HepG2 (cell line): ENCODE measurements around the gene TNFRSF6B. TPM values are rescaled to one million over a fixed set of nuclear protein-coding genes. Genes with fewer than 3 reads are reported as not detected.

Experiments
- ATAD3A ChIP-seq: sonication (generic); formaldehyde crosslinking; IDR thresholded peaks from 2 replicates; pipeline ENCODE4 v1.4.0; 2020; ENCODE audit warnings: missing genetic modification reagents
- ATF7 ChIP-seq, 2 experiments: fragments of 450-650 bp in 1 of 2; sonication (generic) in 1 of 2; formaldehyde crosslinking in 1 of 2; IDR thresholded peaks; 2 replicates each; pipeline versions ENCODE4 v1.4.0 to v1.6.1; 2016 to 2020; ENCODE audit warnings: antibody characterized with exemption in 1 of 2, mild to moderate bottlenecking in 1 of 2, missing genetic modification reagents in 1 of 2
- GPN1 ChIP-seq: sonication (generic); formaldehyde crosslinking; IDR thresholded peaks from 2 replicates; pipeline ENCODE4 v1.5.1; 2020; ENCODE audit warnings: missing genetic modification reagents, borderline replicate concordance
- HOXA3 ChIP-seq: sonication (generic); formaldehyde crosslinking; IDR thresholded peaks from 2 replicates; pipeline ENCODE4 v1.5.0; 2020; ENCODE audit warnings: missing genetic modification reagents
- KDM3A ChIP-seq: IDR thresholded peaks from 2 replicates; pipeline ENCODE4 v1.6.1; 2018; ENCODE audit warnings: low read depth, missing compliant biosample characterization
- MAFK ChIP-seq, 2 experiments: IDR thresholded peaks in 1 of 2; conservative IDR thresholded peaks in 1 of 2; 2 replicates each; pipeline ENCODE4 v1.6.1; 2011; ENCODE audit warnings: improper control_type of control experiment in 2 of 2, low read length in 2 of 2
- MBNL3 ChIP-seq: fragments of 250-450 bp; sonication (Bioruptor Pico); conservative IDR thresholded peaks from 2 replicates; pipeline ENCODE4 v1.8.0; 2022; ENCODE audit warnings: mild to moderate bottlenecking, inconsistent platforms
- MXD4 ChIP-seq: IDR thresholded peaks from 2 replicates; pipeline ENCODE4 v1.6.1; 2016; ENCODE audit warnings: mild to moderate bottlenecking, missing biosample characterization, missing genetic modification reagents
- SALL2 ChIP-seq: sonication (generic); formaldehyde crosslinking; IDR thresholded peaks from 2 replicates; pipeline ENCODE4 v1.8.1; 2023; ENCODE audit warnings: mild to moderate bottlenecking, missing genetic modification reagents, inconsistent platforms
- SATB2 ChIP-seq: sonication (generic); formaldehyde crosslinking; IDR thresholded peaks from 2 replicates; pipeline ENCODE4 v1.5.0; 2020; ENCODE audit warnings: missing genetic modification reagents
- SP140L ChIP-seq: sonication (generic); formaldehyde crosslinking; IDR thresholded peaks from 2 replicates; pipeline ENCODE4 v1.4.0; 2020; ENCODE audit warnings: missing genetic modification reagents, borderline replicate concordance
- U2AF2 ChIP-seq: fragments of 200-400 bp; formaldehyde crosslinking; IDR thresholded peaks from 2 replicates; pipeline ENCODE4 v1.6.1; 2017; ENCODE audit warnings: low read depth, mild to moderate bottlenecking, low read length
- ZBTB33 ChIP-seq: sonication (generic); formaldehyde crosslinking; IDR thresholded peaks from 2 replicates; pipeline ENCODE4 v1.4.0; 2020; ENCODE audit warnings: missing genetic modification reagents
- ZFAT ChIP-seq: sonication (generic); formaldehyde crosslinking; conservative IDR thresholded peaks from 2 replicates; pipeline ENCODE4 v1.8.1; 2023; ENCODE audit warnings: missing genetic modification reagents, inconsistent platforms
- ZFP36L1 ChIP-seq: sonication (generic); formaldehyde crosslinking; IDR thresholded peaks from 2 replicates; pipeline ENCODE4 v1.8.0; 2022; ENCODE audit warnings: mild to moderate bottlenecking, missing genetic modification reagents, moderate library complexity
- ZNF333 ChIP-seq: sonication (generic); formaldehyde crosslinking; IDR thresholded peaks from 2 replicates; pipeline ENCODE4 v1.4.0; 2020; ENCODE audit warnings: mild to moderate bottlenecking, missing genetic modification reagents, borderline replicate concordance
- ZNF335 ChIP-seq: sonication (generic); formaldehyde crosslinking; IDR thresholded peaks from 2 replicates; pipeline ENCODE4 v1.4.0; 2020; ENCODE audit warnings: missing genetic modification reagents
- polyA plus RNA-seq, 8 experiments: library from polyadenylated mRNA; depleted of rRNA in 3 of 8; stranded (reverse) in 7 of 8; unstranded in 1 of 8; fragments of >200 nt; fragmentation: Illumina TruSeq in 4 of 8; extraction: Trizol in 4 of 8; gene quantifications; 2 replicates each; pipeline versions ENCODE4 v1.2.1 to v1.2.3, GENCODE V29; 2011 to 2016; ENCODE audit warnings: low read depth in 4 of 8, missing spikeins in 1 of 8, mixed read lengths in 1 of 8; ENCODE audit not compliant: insufficient read depth in 1 of 8
- total RNA-seq, 5 experiments: library from RNA; depleted of rRNA; stranded (reverse); fragments of >200 nt; fragmentation: Illumina TruSeq; extraction: Trizol; gene quantifications; 2 replicates each; pipeline ENCODE4 v1.2.3, GENCODE V29; 2016; ENCODE audit warnings: low read depth in 1 of 5
- TF ChIP-seq, protein P1 (sequence below): sonication (generic); formaldehyde crosslinking; IDR thresholded peaks from 2 replicates; pipeline ENCODE4 v1.5.0; 2020; ENCODE audit warnings: missing genetic modification reagents
- TF ChIP-seq, protein P2 (sequence below): sonication (generic); formaldehyde crosslinking; IDR thresholded peaks from 2 replicates; pipeline ENCODE4 v1.5.0; 2020; ENCODE audit warnings: mild to moderate bottlenecking, missing genetic modification reagents, borderline replicate concordance

Gene TNFRSF6B
- total and polyA plus RNA-seq, 2 of the 13 experiments (the other 11 are each of a cell fraction or from before 2014, with no cell fraction given) = 0.24 TPM; not detected in 1

GRCh38 chr20:63735859-63736718 lies 39.6 kb downstream of the TNFRSF6B start, which contains the start of gene LIME1 (continued):
- TF ChIP-seq ZBTB33 (CRISPR knock-in tag) (peak; percentile 56; the same call in 1 of the 2 replicates), MBNL3 (CRISPR knock-in tag) (no peak), GPN1 (CRISPR knock-in tag) (no peak), SALL2 (CRISPR knock-in tag) (no peak), MXD4 (CRISPR knock-in tag) (no peak), KDM3A (CRISPR knock-in tag) (no peak), HOXA3 (CRISPR knock-in tag) (peak; percentile 62), SATB2 (CRISPR knock-in tag) (no peak), ZFP36L1 (CRISPR knock-in tag) (no peak), SP140L (CRISPR knock-in tag) (no peak), MAFK (conservative IDR thresholded peaks at IDR 0.05 in 1 of 2, IDR thresholded peaks at IDR 0.05 in 1 of 2; ENCODE audit: low read length in 2 of 2) (no peak), ZFAT (no peak), ATF7 (IDR thresholded peaks at IDR 0.05) (no peak), ATF7 (CRISPR knock-in tag; IDR thresholded peaks at IDR 0.05) (no peak), ZNF335 (no peak), ATAD3A (CRISPR knock-in tag) (no peak), ZNF333 (CRISPR knock-in tag) (0 out of 2 replicates have a peak, but pooled peaks have one; percentile 33), U2AF2 (no peak)
- TF ChIP-seq, protein P1, sequence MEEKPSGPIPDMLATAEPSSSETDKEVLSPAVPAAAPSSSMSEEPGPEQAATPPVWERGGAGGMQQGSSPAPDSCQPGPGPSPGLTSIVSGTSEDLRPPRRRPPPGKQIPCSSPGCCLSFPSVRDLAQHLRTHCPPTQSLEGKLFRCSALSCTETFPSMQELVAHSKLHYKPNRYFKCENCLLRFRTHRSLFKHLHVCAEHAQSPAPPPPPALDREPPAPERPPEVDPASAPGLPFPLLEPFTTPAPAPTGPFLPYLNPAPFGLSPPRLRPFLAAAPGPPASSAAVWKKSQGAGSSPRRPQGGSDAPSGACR (CRISPR knock-in tag) = no peak
- TF ChIP-seq, protein P2, sequence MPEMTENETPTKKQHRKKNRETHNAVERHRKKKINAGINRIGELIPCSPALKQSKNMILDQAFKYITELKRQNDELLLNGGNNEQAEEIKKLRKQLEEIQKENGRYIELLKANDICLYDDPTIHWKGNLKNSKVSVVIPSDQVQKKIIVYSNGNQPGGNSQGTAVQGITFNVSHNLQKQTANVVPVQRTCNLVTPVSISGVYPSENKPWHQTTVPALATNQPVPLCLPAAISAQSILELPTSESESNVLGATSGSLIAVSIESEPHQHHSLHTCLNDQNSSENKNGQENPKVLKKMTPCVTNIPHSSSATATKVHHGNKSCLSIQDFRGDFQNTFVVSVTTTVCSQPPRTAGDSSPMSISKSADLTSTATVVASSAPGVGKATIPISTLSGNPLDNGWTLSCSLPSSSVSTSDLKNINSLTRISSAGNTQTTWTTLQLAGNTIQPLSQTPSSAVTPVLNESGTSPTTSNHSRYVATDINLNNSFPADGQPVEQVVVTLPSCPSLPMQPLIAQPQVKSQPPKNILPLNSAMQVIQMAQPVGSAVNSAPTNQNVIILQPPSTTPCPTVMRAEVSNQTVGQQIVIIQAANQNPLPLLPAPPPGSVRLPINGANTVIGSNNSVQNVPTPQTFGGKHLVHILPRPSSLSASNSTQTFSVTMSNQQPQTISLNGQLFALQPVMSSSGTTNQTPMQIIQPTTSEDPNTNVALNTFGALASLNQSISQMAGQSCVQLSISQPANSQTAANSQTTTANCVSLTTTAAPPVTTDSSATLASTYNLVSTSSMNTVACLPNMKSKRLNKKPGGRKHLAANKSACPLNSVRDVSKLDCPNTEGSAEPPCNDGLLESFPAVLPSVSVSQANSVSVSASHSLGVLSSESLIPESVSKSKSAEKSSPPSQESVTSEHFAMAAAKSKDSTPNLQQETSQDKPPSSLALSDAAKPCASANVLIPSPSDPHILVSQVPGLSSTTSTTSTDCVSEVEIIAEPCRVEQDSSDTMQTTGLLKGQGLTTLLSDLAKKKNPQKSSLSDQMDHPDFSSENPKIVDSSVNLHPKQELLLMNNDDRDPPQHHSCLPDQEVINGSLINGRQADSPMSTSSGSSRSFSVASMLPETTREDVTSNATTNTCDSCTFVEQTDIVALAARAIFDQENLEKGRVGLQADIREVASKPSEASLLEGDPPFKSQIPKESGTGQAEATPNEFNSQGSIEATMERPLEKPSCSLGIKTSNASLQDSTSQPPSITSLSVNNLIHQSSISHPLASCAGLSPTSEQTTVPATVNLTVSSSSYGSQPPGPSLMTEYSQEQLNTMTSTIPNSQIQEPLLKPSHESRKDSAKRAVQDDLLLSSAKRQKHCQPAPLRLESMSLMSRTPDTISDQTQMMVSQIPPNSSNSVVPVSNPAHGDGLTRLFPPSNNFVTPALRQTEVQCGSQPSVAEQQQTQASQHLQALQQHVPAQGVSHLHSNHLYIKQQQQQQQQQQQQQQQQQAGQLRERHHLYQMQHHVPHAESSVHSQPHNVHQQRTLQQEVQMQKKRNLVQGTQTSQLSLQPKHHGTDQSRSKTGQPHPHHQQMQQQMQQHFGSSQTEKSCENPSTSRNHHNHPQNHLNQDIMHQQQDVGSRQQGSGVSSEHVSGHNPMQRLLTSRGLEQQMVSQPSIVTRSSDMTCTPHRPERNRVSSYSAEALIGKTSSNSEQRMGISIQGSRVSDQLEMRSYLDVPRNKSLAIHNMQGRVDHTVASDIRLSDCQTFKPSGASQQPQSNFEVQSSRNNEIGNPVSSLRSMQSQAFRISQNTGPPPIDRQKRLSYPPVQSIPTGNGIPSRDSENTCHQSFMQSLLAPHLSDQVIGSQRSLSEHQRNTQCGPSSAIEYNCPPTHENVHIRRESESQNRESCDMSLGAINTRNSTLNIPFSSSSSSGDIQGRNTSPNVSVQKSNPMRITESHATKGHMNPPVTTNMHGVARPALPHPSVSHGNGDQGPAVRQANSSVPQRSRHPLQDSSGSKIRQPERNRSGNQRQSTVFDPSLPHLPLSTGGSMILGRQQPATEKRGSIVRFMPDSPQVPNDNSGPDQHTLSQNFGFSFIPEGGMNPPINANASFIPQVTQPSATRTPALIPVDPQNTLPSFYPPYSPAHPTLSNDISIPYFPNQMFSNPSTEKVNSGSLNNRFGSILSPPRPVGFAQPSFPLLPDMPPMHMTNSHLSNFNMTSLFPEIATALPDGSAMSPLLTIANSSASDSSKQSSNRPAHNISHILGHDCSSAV (CRISPR knock-in tag) = no peak
